H1 (cell line): ENCODE results near the gene RPS6KA4. TPM values are rescaled to one million over a fixed set of nuclear protein-coding genes. Genes with fewer than 3 reads are reported as not detected.

Experiments used
- CTCF ChIA-PET: fragments of 300-600 bp; sonication (Branson Sonifier 250); formaldehyde crosslinking; loops from one replicate; lab custom pipeline; 2021; ENCODE audit not compliant: partially characterized antibody; lab: Charles Lee
- POLR2A ChIA-PET: fragments of 300-600 bp; sonication (Branson Sonifier 250); formaldehyde crosslinking; loops from one replicate; lab custom pipeline; 2021; ENCODE audit warnings: inconsistent platforms; ENCODE audit not compliant: partially characterized antibody; lab: Charles Lee
- DNase-seq, 2 experiments: peaks; one replicate each; pipeline versions ENCODE4 v3.0.0 to v3.0.0-alpha.2; 2010 to 2022; ENCODE audit warnings: low spot score in 2 of 2, low read depth in 1 of 2, mixed read lengths in 1 of 2
- FAIRE-seq: peaks from 2 replicates; lab custom pipeline; 2011; peaks lifted over from hg19 to GRCh38; lab: Jason Lieb, UNC
- H2AFZ ChIP-seq: 2 replicates; pipeline ENCODE4 v1.8.1; 2012; ENCODE audit warnings: low read length, inconsistent platforms
- H2AK5ac ChIP-seq: 2 replicates; pipeline ENCODE4 v1.6.1; 2013; ENCODE audit warnings: low read depth, low read length
- H2BK120ac ChIP-seq: replicated peaks from 2 replicates; pipeline ENCODE3; 2013; ENCODE audit warnings: low read depth, low read length, inconsistent platforms
- H2BK12ac ChIP-seq: 2 replicates; pipeline ENCODE4 v1.6.1; 2013; ENCODE audit warnings: low read depth, low read length
- H2BK15ac ChIP-seq: 2 replicates; pipeline ENCODE4 v1.6.1; 2013; ENCODE audit warnings: low read length
- H2BK20ac ChIP-seq: 2 replicates; pipeline ENCODE4 v1.6.1; 2013; ENCODE audit warnings: low read length
- H2BK5ac ChIP-seq: 2 replicates; pipeline ENCODE4 v1.6.1; 2013; ENCODE audit warnings: low read depth, low read length
- H3K14ac ChIP-seq: 2 replicates; pipeline ENCODE4 v1.6.1; 2013; ENCODE audit warnings: inconsistent platforms; ENCODE audit not compliant: insufficient read length
- H3K18ac ChIP-seq: 2 replicates; pipeline ENCODE4 v1.6.1; 2013; ENCODE audit warnings: low read length; ENCODE audit errors: extremely low read depth
- H3K23ac ChIP-seq: 2 replicates; pipeline ENCODE4 v1.6.1; 2013; ENCODE audit warnings: inconsistent platforms; ENCODE audit not compliant: insufficient read length
- H3K23me2 ChIP-seq: 2 replicates; pipeline ENCODE4 v1.6.1; 2013; ENCODE audit warnings: low read depth, low read length
- H3K27ac ChIP-seq: 2 replicates; pipeline ENCODE4 v1.6.1; 2011; ENCODE audit warnings: low read depth, low read length, inconsistent platforms
- H3K27me3 ChIP-seq, 4 experiments: replicated peaks in 1 of 4; 1 replicate in 1 of 4; 2 replicates in 3 of 4; pipeline versions ENCODE4 v1.6.1 to v1.8.1; 2011 to 2013; ENCODE audit warnings: low read length in 3 of 4, mild to moderate bottlenecking in 3 of 4, inconsistent platforms in 2 of 4, mixed read lengths in 2 of 4, moderate library complexity in 1 of 4; ENCODE audit not compliant: control insufficient read depth in 3 of 4, insufficient read depth in 3 of 4; ENCODE audit errors: extremely low read depth in 1 of 4
- H3K36me3 ChIP-seq, 4 experiments: 2 replicates each; pipeline versions ENCODE4 v1.6.1 to v1.8.1; 2011 to 2013; ENCODE audit warnings: mild to moderate bottlenecking in 4 of 4, low read length in 3 of 4, moderate library complexity in 2 of 4, control low read depth in 1 of 4, inconsistent platforms in 1 of 4; ENCODE audit not compliant: insufficient read depth in 4 of 4, control insufficient read depth in 2 of 4
- H3K4ac ChIP-seq: replicated peaks from 2 replicates; pipeline ENCODE3; 2013; ENCODE audit warnings: low read length, low read depth, mixed read lengths, inconsistent platforms; ENCODE audit not compliant: insufficient read length
- H3K4me1 ChIP-seq, 4 experiments: replicated peaks in 1 of 4; 1 replicate in 1 of 4; 2 replicates in 3 of 4; pipeline versions ENCODE4 v1.6.1 to v1.8.1; 2011 to 2013; ENCODE audit warnings: low read length in 3 of 4, inconsistent platforms in 2 of 4, mixed read lengths in 1 of 4; ENCODE audit not compliant: insufficient read depth in 4 of 4, control insufficient read depth in 3 of 4
- H3K4me2 ChIP-seq, 2 experiments: 2 replicates each; pipeline versions ENCODE4 v1.6.1 to v1.8.1; 2011 to 2013; ENCODE audit warnings: low read depth in 2 of 2, low read length in 2 of 2, control low read depth in 1 of 2, inconsistent platforms in 1 of 2, mild to moderate bottlenecking in 1 of 2; ENCODE audit not compliant: insufficient read depth in 1 of 2
- H3K4me3 ChIP-seq, 4 experiments: fragments of 200-600, 300-600 bp in 1 of 4; sonication (generic), shearing (Covaris generic), sonication (Bioruptor Twin) in 1 of 4; 2 replicates each; pipeline versions ENCODE4 v1.5.1 to v1.8.1; 2011 to 2016; ENCODE audit warnings: low read length in 4 of 4, low read depth in 3 of 4, control low read depth in 2 of 4, inconsistent platforms in 2 of 4, mild to moderate bottlenecking in 2 of 4, mixed read lengths in 1 of 4, moderate library complexity in 1 of 4; ENCODE audit not compliant: insufficient read depth in 2 of 4; ENCODE audit errors: extremely low read depth in 1 of 4
- H3K56ac ChIP-seq: replicated peaks from 2 replicates; pipeline ENCODE3; 2013; ENCODE audit warnings: low read depth, mild to moderate bottlenecking, mixed read lengths, low read length, inconsistent platforms; ENCODE audit not compliant: insufficient read length
- H3K79me1 ChIP-seq: 2 replicates; pipeline ENCODE4 v1.6.1; 2013; ENCODE audit warnings: low read depth, low read length, control low read depth
- H3K79me2 ChIP-seq, 2 experiments: 2 replicates each; pipeline versions ENCODE4 v1.6.1 to v1.8.1; 2012 to 2013; ENCODE audit warnings: low read length in 2 of 2, mild to moderate bottlenecking in 2 of 2, inconsistent platforms in 1 of 2; ENCODE audit not compliant: insufficient read depth in 2 of 2, control insufficient read depth in 1 of 2
- H3K9ac ChIP-seq, 4 experiments: replicated peaks in 1 of 4; 1 replicate in 1 of 4; 2 replicates in 3 of 4; pipeline versions ENCODE4 v1.6.1 to v1.8.1; 2011 to 2013; ENCODE audit warnings: low read depth in 3 of 4, low read length in 3 of 4, control low read depth in 2 of 4, mild to moderate bottlenecking in 2 of 4, moderate library complexity in 2 of 4, inconsistent platforms in 1 of 4; ENCODE audit errors: extremely low read depth in 1 of 4
- H3K9me3 ChIP-seq, 2 experiments: 2 replicates each; pipeline versions ENCODE4 v1.6.1 to v1.8.1; 2012 to 2013; ENCODE audit warnings: mild to moderate bottlenecking in 2 of 2, moderate library complexity in 2 of 2, control low read depth in 1 of 2, inconsistent platforms in 1 of 2, low read depth in 1 of 2, low read length in 1 of 2, mixed read lengths in 1 of 2; ENCODE audit not compliant: insufficient read depth in 2 of 2
- H4K20me1 ChIP-seq, 2 experiments: replicated peaks in 1 of 2; 2 replicates each; pipeline versions ENCODE3 to v1.8.1; 2011 to 2013; ENCODE audit warnings: inconsistent platforms in 2 of 2, low read length in 2 of 2, mild to moderate bottlenecking in 1 of 2; ENCODE audit not compliant: insufficient read depth in 2 of 2, control insufficient read depth in 1 of 2
- H4K5ac ChIP-seq: 2 replicates; pipeline ENCODE4 v1.6.1; 2013; ENCODE audit warnings: low read length, low read depth, mixed read lengths, inconsistent platforms; ENCODE audit not compliant: insufficient read length
- H4K8ac ChIP-seq: 2 replicates; pipeline ENCODE4 v1.8.0; 2013; ENCODE audit warnings: mild to moderate bottlenecking, moderate library complexity, low read length, inconsistent platforms; ENCODE audit not compliant: insufficient read depth; ENCODE audit errors: extremely low read depth
- H4K91ac ChIP-seq: replicated peaks from 2 replicates; pipeline ENCODE3; 2013; ENCODE audit warnings: low read length, mixed read lengths, inconsistent platforms; ENCODE audit not compliant: insufficient read length
- CTBP2 ChIP-seq: IDR thresholded peaks from 2 replicates; pipeline ENCODE4 v1.7.0; 2011; ENCODE audit warnings: borderline replicate concordance, mild to moderate bottlenecking, moderate library complexity, mixed read lengths, low read length; ENCODE audit not compliant: insufficient read depth, insufficient read length
- KDM5A ChIP-seq: fragments of 200-600 bp; IDR thresholded peaks from 2 replicates; pipeline ENCODE4 v1.7.1; 2012; ENCODE audit warnings: mild to moderate bottlenecking, low read length, inconsistent platforms, mixed read lengths
- MAFK ChIP-seq: IDR thresholded peaks from 2 replicates; pipeline ENCODE4 v1.6.1; 2012; ENCODE audit warnings: low read depth, mild to moderate bottlenecking, improper control_type of control experiment, low read length
- PHF8 ChIP-seq: fragments of 200-600 bp; sonication (generic); conservative IDR thresholded peaks from 2 replicates; pipeline ENCODE4 v1.7.1; 2012; ENCODE audit warnings: low read depth, mild to moderate bottlenecking, inconsistent platforms, low read length, moderate library complexity
- RAD21 ChIP-seq, 2 experiments: IDR thresholded peaks in 1 of 2; conservative IDR thresholded peaks in 1 of 2; 2 replicates each; pipeline ENCODE4 v1.6.1; 2011; ENCODE audit warnings: low read depth in 2 of 2, low read length in 2 of 2, improper control_type of control experiment in 1 of 2, inconsistent platforms in 1 of 2, mild to moderate bottlenecking in 1 of 2, moderate library complexity in 1 of 2
- RBBP5 ChIP-seq: IDR thresholded peaks from 2 replicates; pipeline ENCODE4 v1.7.1; 2012; ENCODE audit warnings: low read depth, mild to moderate bottlenecking, inconsistent platforms, low read length, moderate library complexity, borderline replicate concordance
- RNF2 ChIP-seq: fragments of 200-900, 300-1000 bp; sonication (generic); IDR thresholded peaks from 2 replicates; pipeline ENCODE4 v1.7.1; 2016; ENCODE audit warnings: borderline replicate concordance, low read depth, mild to moderate bottlenecking, antibody characterized with exemption, low read length; ENCODE audit not compliant: poor library complexity, severe bottlenecking; ENCODE audit errors: missing control alignments
- SP1 ChIP-seq: IDR thresholded peaks from 2 replicates; pipeline ENCODE4 v1.6.1; 2011; ENCODE audit warnings: low read depth, low read length
- TAF7 ChIP-seq: optimal IDR thresholded peaks from 2 replicates; pipeline ENCODE3; 2011; ENCODE audit warnings: low read depth, mild to moderate bottlenecking, inconsistent platforms, low read length, moderate library complexity, borderline replicate concordance
- WGBS, 2 experiments: shearing (Covaris generic) in 1 of 2; methylation state at CpG; one replicate each; pipeline versions ENCODE4 v1.1.6 to v1.1.7; 2013 to 2015; ENCODE audit warnings: low lambda C conversion rate in 2 of 2, mixed read lengths in 2 of 2, inconsistent platforms in 1 of 2, low coverage in 1 of 2, missing lambda C conversion rate in 1 of 2; ENCODE audit not compliant: insufficient replicate concordance in 2 of 2, insufficient coverage in 1 of 2, insufficient read length in 1 of 2; ENCODE audit errors: extremely low coverage in 1 of 2, missing lambda C conversion rate in 1 of 2; 5-methylcytosine and 5-hydroxymethylcytosine counted together
- polyA plus RNA-seq, 7 experiments: library from polyadenylated mRNA; depleted of rRNA in 3 of 7; stranded (reverse) in 5 of 7; unstranded in 2 of 7; fragments of >200 nt in 5 of 7; fragments of 200-250 nt in 2 of 7; gene quantifications; 1 replicate in 5 of 7; 2 replicates in 1 of 7; 4 replicates in 1 of 7; pipeline versions ENCODE4 v1.2.1 to v1.2.3, GENCODE V29; 2011 to 2013; ENCODE audit warnings: missing spikeins in 2 of 7, mixed read lengths in 2 of 7
- total RNA-seq: library from RNA; stranded (reverse); fragmentation: NEBNext Ultra II Directional; extraction: Animal tissue kit (Norgen Biotek cat#: 25700); gene quantifications from 2 replicates; pipeline ENCODE4 v1.2.1, GENCODE V29; 2021
- TF ChIP-seq, protein P1 (sequence below): IDR thresholded peaks from 2 replicates; pipeline ENCODE4 v1.6.1; 2012; ENCODE audit warnings: low read length, inconsistent platforms

The RPS6KA4 gene
- total and polyA plus RNA-seq, 2 of the 8 experiments (the other 6 are each of a cell fraction or from before 2014, with no cell fraction given), result 8.2 to 12.6 TPM

DNA sequence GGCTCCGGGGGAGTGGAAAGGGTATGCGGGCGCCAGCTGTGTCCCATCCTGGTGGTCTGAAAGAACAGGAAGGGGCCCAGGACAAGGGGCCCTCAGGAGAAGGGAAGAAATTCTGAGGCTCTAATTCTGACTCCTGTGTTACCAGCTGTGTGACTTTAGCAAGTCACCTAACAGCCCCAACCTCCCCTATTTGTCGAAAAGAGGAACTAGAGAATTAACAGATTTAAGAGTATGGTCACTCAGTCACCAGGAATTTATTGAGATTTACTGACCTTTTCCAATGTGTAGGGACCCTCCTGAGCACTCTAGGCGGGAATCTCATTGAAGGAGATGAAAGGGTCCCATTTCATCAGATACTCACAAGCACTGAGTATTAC lies 14.6 kb downstream of the RPS6KA4 start:
- no peak overlapping the region for H2BK15ac ChIP-seq
- no peak overlapping the region for H3K18ac ChIP-seq
- H2AFZ ChIP-seq, result no peak overlapping the region
- DNase-seq, result no peak
- no peaks in the 10 kb centered on the region for H3K27me3 ChIP-seq
- no peaks in the 10 kb centered on the region; the same call in 1 of the 2 replicates for H3K23me2 ChIP-seq
- no peak overlapping the region for H3K23ac ChIP-seq
- FAIRE-seq, result no peak
- no peaks in the 10 kb centered on the region for H3K79me2 ChIP-seq
- WGBS, 2 experiments, result 66% methylated on average over 5 of the region's 5 CpGs; no CpG with 5 or more reads in 1 of the 2 experiments
- POLR2A ChIA-PET, result interaction anchor here (0.8 to 2.0 kb wide), 8 partner anchors 10 to 76 kb away, joined by 3 to 7 read pairs (median 4); partner anchors contain the start of genes PRDX5 and TRMT112
- H2BK12ac ChIP-seq, result no peak overlapping the region
- H4K8ac ChIP-seq, result no peak overlapping the region
- H3K9ac ChIP-seq, result no peak overlapping the region
- CTCF ChIA-PET, result interaction anchor here (1.0 to 2.2 kb wide), 7 partner anchors 10 to 276 kb away, joined by 3 to 10 read pairs (median 3); no protein-coding TSS in a partner anchor
- no peaks in the 10 kb centered on the region for H3K79me1 ChIP-seq
- H4K5ac ChIP-seq, result no peak overlapping the region
- H3K4ac ChIP-seq, result no peak overlapping the region
- H2BK20ac ChIP-seq, result no peak overlapping the region
- peaks cover 0 to 9% (median 0%) of the 10 kb centered on the region in 4 experiments; a peak in 2 of 8 replicates for H3K36me3 ChIP-seq
- no peak overlapping the region for H3K27ac ChIP-seq
- no peak overlapping the region for H4K91ac ChIP-seq
- no peaks in the 10 kb centered on the region for H4K20me1 ChIP-seq
- H3K14ac ChIP-seq, result no peak overlapping the region
- no peak overlapping the region for H2AK5ac ChIP-seq
- no peaks in the 10 kb centered on the region for H3K9me3 ChIP-seq
- no peak overlapping the region for H2BK120ac ChIP-seq
- H3K56ac ChIP-seq, result no peak overlapping the region
- H3K4me3 ChIP-seq, result peak overlapping the region in 1 of 4 experiments; percentile 35; a peak in 2 of 8 replicates
- peak overlapping the region in 1 of 2 experiments; percentile 37; a peak in 1 of 4 replicates for H3K4me2 ChIP-seq
- H3K4me1 ChIP-seq, result peaks cover 0 to 5% (median 2%) of the 10 kb centered on the region in 4 experiments; a peak in 4 of 7 replicates
- 0 out of 2 replicates have a peak overlapping the region, but pooled peaks have one; percentile 71 for H2BK5ac ChIP-seq
- TF ChIP-seq RBBP5 (no peak), TAF7 (no peak), RNF2 (no peak), RAD21 (IDR thresholded peaks at IDR 0.05 in 1 of 2, conservative IDR thresholded peaks at IDR 0.05 in 1 of 2; ENCODE audit: low read depth in 2 of 2, low read length in 2 of 2) (no peak), KDM5A (no peak), CTBP2 (no peak), PHF8 (no peak), SP1 (no peak), MAFK (no peak)
- TF ChIP-seq, protein P1, sequence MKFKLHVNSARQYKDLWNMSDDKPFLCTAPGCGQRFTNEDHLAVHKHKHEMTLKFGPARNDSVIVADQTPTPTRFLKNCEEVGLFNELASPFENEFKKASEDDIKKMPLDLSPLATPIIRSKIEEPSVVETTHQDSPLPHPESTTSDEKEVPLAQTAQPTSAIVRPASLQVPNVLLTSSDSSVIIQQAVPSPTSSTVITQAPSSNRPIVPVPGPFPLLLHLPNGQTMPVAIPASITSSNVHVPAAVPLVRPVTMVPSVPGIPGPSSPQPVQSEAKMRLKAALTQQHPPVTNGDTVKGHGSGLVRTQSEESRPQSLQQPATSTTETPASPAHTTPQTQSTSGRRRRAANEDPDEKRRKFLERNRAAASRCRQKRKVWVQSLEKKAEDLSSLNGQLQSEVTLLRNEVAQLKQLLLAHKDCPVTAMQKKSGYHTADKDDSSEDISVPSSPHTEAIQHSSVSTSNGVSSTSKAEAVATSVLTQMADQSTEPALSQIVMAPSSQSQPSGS, result no peak
